ENCODE results near the gene C5orf58.

DNA sequence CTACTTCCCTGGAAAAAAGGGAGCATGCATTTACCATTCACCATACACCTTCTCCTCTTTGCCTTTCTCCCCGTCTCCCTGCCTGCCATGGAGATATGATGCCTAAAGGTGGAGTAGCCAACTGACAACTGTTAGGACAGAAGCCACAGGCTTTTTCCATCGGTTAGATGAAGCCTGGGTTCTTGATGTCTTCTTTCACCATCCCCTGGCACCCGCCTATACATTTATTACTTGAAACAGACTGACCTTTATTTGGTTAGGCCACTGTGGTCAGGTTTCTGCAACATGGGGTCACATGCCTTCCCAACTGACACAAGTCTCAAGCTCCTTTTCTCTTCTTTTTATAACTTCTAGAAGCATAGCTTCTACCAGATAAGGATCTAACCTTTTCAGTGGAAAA, 57.7 kb downstream of the C5orf58 start:
- TF ChIP-seq, protein P1, sequence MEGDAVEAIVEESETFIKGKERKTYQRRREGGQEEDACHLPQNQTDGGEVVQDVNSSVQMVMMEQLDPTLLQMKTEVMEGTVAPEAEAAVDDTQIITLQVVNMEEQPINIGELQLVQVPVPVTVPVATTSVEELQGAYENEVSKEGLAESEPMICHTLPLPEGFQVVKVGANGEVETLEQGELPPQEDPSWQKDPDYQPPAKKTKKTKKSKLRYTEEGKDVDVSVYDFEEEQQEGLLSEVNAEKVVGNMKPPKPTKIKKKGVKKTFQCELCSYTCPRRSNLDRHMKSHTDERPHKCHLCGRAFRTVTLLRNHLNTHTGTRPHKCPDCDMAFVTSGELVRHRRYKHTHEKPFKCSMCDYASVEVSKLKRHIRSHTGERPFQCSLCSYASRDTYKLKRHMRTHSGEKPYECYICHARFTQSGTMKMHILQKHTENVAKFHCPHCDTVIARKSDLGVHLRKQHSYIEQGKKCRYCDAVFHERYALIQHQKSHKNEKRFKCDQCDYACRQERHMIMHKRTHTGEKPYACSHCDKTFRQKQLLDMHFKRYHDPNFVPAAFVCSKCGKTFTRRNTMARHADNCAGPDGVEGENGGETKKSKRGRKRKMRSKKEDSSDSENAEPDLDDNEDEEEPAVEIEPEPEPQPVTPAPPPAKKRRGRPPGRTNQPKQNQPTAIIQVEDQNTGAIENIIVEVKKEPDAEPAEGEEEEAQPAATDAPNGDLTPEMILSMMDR (IDR thresholded peaks at IDR 0.05) = no peak
- no peak for TF ChIP-seq POLR2A (IDR thresholded peaks at IDR 0.05)
